Measurements from ENCODE around the gene GRM8.

The GRM8 gene

GRCh38 chr7:126804604-126805003 is 448.1 kb downstream of the GRM8 start:
- DNase-seq: no peak

- DNase-seq: no peak
These were observed 448.8 kb downstream of the GRM8 start for GRCh38 chr7:126803990-126804389.

- DNase-seq: peak; percentile 79
These were observed 449.6 kb downstream of the GRM8 start for GRCh38 chr7:126803060-126803665.

- no peak for DNase-seq
These were observed 451.0 kb downstream of the GRM8 start for GRCh38 chr7:126801733-126802132.

GRCh38 chr7:126799541-126799940 is 453.2 kb downstream of the GRM8 start:
- no peak for DNase-seq

GRCh38 chr7:126792521-126792920 is 460.2 kb downstream of the GRM8 start:
- DNase-seq: no peak

- DNase-seq: no peak
These were observed 461.4 kb downstream of the GRM8 start for GRCh38 chr7:126791306-126791705.

- peak; percentile 83 for DNase-seq
These were observed 462.0 kb downstream of the GRM8 start for GRCh38 chr7:126790763-126791162.

GRCh38 chr7:126783613-126784012 is 469.1 kb downstream of the GRM8 start:
- no peak for DNase-seq

GRCh38 chr7:126780993-126781392 is 471.7 kb downstream of the GRM8 start:
- DNase-seq: no peak

- DNase-seq: no peak
These were observed 474.6 kb downstream of the GRM8 start for GRCh38 chr7:126778101-126778500.

GRCh38 chr7:126776498-126776897 is 476.2 kb downstream of the GRM8 start:
- no peak for DNase-seq

- DNase-seq: peak; percentile 31
These were observed 478.7 kb downstream of the GRM8 start for GRCh38 chr7:126774077-126774476.

- no peak for DNase-seq
These were observed 483.9 kb downstream of the GRM8 start for GRCh38 chr7:126768836-126769235.

GRCh38 chr7:126760914-126761577 is 491.7 kb downstream of the GRM8 start:
- no peak for DNase-seq

GRCh38 chr7:126755381-126755780 is 497.4 kb downstream of the GRM8 start:
- DNase-seq: no peak

- DNase-seq: no peak
These were observed 502.4 kb downstream of the GRM8 start for GRCh38 chr7:126750207-126750911.

- no peak for DNase-seq
These were observed 523.8 kb downstream of the GRM8 start for GRCh38 chr7:126728967-126729366.

- DNase-seq: no peak
These were observed 524.8 kb downstream of the GRM8 start for GRCh38 chr7:126727930-126728391.

GRCh38 chr7:126723966-126724544 is 528.7 kb downstream of the GRM8 start:
- no peak for DNase-seq

- DNase-seq: no peak
These were observed 532.5 kb downstream of the GRM8 start for GRCh38 chr7:126720232-126720631.

GRCh38 chr7:126718419-126718818 is 534.3 kb downstream of the GRM8 start:
- no peak for DNase-seq

- DNase-seq: no peak
These were observed 536.4 kb downstream of the GRM8 start for GRCh38 chr7:126716321-126716720.

GRCh38 chr7:126715076-126715475 is 537.7 kb downstream of the GRM8 start:
- DNase-seq: no peak
